HFFc6 (cell line): ENCODE measurements around the gene ATP2A2. TPM values are rescaled to one million over a fixed set of nuclear protein-coding genes. Genes with fewer than 3 reads are reported as not detected.

Experiments
- DNase-seq: peaks from one replicate; pipeline ENCODE4 v3.0.0-alpha.2; 2018
- H3K27ac Mint-ChIP-seq: 2 replicates; pipeline ENCODE4 v1.8.0; 2020; ENCODE audit warnings: mild to moderate bottlenecking, mixed read lengths
- H3K27me3 Mint-ChIP-seq: 2 replicates; pipeline ENCODE4 v1.8.0; 2021; ENCODE audit warnings: mild to moderate bottlenecking, moderate library complexity, mixed read lengths; ENCODE audit not compliant: insufficient read depth
- H3K36me3 Mint-ChIP-seq: 2 replicates; pipeline ENCODE4 v1.8.0; 2021; ENCODE audit warnings: low read depth, mixed read lengths
- H3K4me1 Mint-ChIP-seq: 2 replicates; pipeline ENCODE4 v1.8.0; 2020; ENCODE audit warnings: low read depth, mixed read lengths
- H3K4me3 Mint-ChIP-seq: 2 replicates; pipeline ENCODE4 v1.8.0; 2020; ENCODE audit warnings: mild to moderate bottlenecking, moderate library complexity, mixed read lengths
- H3K9me3 Mint-ChIP-seq: 2 replicates; pipeline ENCODE4 v1.8.0; 2020; ENCODE audit warnings: mild to moderate bottlenecking, mixed read lengths
- CTCF ChIP-seq: fragments of 200-600 bp; sonication (generic); IDR thresholded peaks from 2 replicates; pipeline ENCODE4 v1.5.0; 2021; ENCODE audit warnings: antibody characterized with exemption, mild to moderate bottlenecking
- total RNA-seq, 6 experiments: library from RNA; stranded (reverse); fragmentation: NEBNext Ultra II Directional; extraction: Animal tissue kit (Norgen Biotek cat#: 25700); gene quantifications; 2 replicates in 1 of 6; 3 replicates in 5 of 6; pipeline ENCODE4 v1.2.3, GENCODE V29; 2021

The ATP2A2 gene
- total RNA-seq, 6 experiments from 2014 or later: 254 to 286 (median 267) TPM

- H3K27me3 Mint-ChIP-seq: no peaks in the 10 kb centered on the region; the same call in 1 of the 2 replicates
- H3K4me1 Mint-ChIP-seq: peaks cover 36% of the 10 kb centered on the region
- peak; percentile 21 for TF ChIP-seq CTCF
- peaks cover 34% of the 10 kb centered on the region for H3K36me3 Mint-ChIP-seq
- peak overlapping the region; percentile 89 for H3K4me3 Mint-ChIP-seq
- H3K27ac Mint-ChIP-seq: peak overlapping the region; percentile 90
- DNase-seq: no peak
- no peaks in the 10 kb centered on the region for H3K9me3 Mint-ChIP-seq
These were observed 662 bp upstream of the ATP2A2 start for GRCh38 chr12:110280392-110280778.

DNA sequence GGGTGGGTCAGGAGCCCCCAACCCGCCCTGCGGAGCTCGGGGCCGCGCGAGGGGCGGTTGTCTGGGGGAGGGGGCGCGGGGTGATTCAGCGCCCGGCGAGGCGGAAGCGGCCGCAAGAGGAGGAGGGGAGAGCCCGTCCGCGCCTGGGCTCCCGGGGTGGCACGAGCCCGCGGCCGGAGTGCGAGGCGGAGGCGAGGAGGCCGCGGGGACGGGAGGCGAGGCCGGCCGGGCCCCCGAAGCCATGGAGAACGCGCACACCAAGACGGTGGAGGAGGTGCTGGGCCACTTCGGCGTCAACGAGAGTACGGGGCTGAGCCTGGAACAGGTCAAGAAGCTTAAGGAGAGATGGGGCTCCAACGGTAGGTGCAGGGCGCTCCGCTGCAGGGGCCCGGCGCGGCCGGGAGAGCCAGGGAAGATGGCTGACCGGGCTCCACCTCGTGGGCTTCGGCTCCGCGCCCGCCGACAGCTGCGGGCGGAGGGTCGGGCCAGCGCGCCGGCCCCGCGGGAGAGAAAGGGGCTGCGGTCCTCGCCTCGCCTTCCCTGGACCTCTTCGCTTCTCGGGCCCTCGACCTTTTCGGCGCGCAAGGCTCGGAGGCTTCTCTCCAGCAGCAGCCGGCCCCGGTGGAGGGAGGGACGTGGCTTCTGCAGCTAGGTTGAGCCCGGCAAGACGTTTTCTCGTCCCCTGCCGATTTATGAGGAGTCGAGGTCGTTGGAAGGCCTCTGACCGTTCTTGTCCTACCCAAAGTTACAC is 677 bp downstream of the ATP2A2 start:
- H3K27me3 Mint-ChIP-seq: no peaks in the 10 kb centered on the region; the same call in 1 of the 2 replicates
- peaks cover 49% of the 10 kb centered on the region for H3K4me1 Mint-ChIP-seq
- H3K27ac Mint-ChIP-seq: peak overlapping the region; percentile 90
- H3K9me3 Mint-ChIP-seq: no peaks in the 10 kb centered on the region
- H3K4me3 Mint-ChIP-seq: peak overlapping the region; percentile 97
- H3K36me3 Mint-ChIP-seq: peaks cover 48% of the 10 kb centered on the region
- DNase-seq: no peak
- no peak for TF ChIP-seq CTCF

GRCh38 chr12:110282300-110282860 is 1.3 kb downstream of the ATP2A2 start:
- peak; percentile 34 for DNase-seq
- Mint-ChIP-seq H3K9me3 (no peaks in the 10 kb centered on the region), H3K27me3 (no peaks in the 10 kb centered on the region; the same call in 1 of the 2 replicates), H3K27ac (peak overlapping the region; percentile 90), H3K4me3 (peak overlapping the region; percentile 97), H3K36me3 (peaks cover 50% of the 10 kb centered on the region), H3K4me1 (peaks cover 56% of the 10 kb centered on the region)
- TF ChIP-seq CTCF: no peak

- peak overlapping the region; percentile 97 for H3K4me3 Mint-ChIP-seq
- TF ChIP-seq CTCF: no peak
- peak overlapping the region; percentile 90 for H3K27ac Mint-ChIP-seq
- no peaks in the 10 kb centered on the region; the same call in 1 of the 2 replicates for H3K27me3 Mint-ChIP-seq
- peaks cover 58% of the 10 kb centered on the region for H3K4me1 Mint-ChIP-seq
- DNase-seq: no peak
- peaks cover 50% of the 10 kb centered on the region for H3K36me3 Mint-ChIP-seq
- no peaks in the 10 kb centered on the region for H3K9me3 Mint-ChIP-seq
These were observed 2.1 kb downstream of the ATP2A2 start for GRCh38 chr12:110282956-110283817.

DNA sequence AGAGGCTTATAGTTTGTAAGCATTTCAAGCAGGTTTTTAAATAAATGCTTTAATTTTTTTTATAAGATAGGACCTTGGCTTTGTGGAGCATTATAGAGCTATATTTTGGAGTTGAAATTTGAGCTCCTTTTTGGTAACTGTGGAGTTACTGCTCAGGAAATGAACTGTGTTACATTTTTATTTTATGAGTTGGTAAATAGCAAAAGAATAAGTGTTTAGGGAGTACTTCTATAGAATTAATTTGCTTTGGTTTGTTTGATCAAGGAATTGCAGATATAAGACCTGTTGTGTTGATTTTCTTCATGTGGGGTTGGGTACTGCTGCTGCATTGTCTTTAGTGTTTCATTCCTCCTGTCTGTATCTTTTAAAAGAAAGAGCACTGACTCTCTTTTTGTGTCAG is 3.5 kb downstream of the ATP2A2 start:
- Mint-ChIP-seq H3K4me1 (peaks cover 70% of the 10 kb centered on the region), H3K36me3 (peaks cover 60% of the 10 kb centered on the region), H3K9me3 (no peaks in the 10 kb centered on the region), H3K27ac (peak overlapping the region; percentile 90), H3K4me3 (peak overlapping the region; percentile 97), H3K27me3 (no peaks in the 10 kb centered on the region; the same call in 1 of the 2 replicates)
- DNase-seq: no peak
- TF ChIP-seq CTCF: no peak
